ENCODE data around the gene SLC17A9. TPM values are rescaled to one million over a fixed set of nuclear protein-coding genes. Genes with fewer than 3 reads are reported as not detected.

Gene SLC17A9
- total and polyA plus RNA-seq, 10 of the 15 experiments (the other 5 are each of a cell fraction or from before 2014, with no cell fraction given) = 0.72 to 74.1 (median 29.4) TPM

DNA sequence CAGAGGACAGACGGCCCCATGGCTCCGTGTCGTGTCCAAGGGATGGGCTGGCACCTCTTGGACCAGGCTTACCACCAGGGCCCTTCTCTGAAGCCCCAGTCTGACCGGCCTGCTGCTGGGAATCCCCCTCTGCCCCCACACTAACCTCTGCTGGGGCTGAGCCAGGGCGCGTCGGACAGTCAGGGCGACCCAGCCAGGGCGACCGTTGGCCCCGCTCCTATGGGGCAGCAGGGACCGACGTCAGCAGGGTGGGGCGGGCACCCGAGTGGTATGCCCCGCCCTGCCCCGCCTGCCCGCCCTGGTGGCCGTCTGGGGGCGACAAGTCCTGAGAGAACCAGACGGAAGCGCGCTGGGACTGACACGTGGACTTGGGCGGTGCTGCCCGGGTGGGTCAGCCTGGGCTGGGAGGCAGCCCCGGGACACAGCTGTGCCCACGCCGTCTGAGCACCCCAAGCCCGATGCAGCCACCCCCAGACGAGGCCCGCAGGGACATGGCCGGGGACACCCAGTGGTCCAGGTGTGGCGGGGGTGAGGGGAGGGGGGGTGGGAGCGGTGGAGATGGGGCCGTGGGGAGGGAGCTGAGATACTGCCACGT lies at the start of gene SLC17A9 (continued):
- TF ChIP-seq TCF3 (IDR thresholded peaks at IDR 0.05; ENCODE audit: borderline replicate concordance, insufficient read depth, low read depth, low read length) (peak; percentile 32; the same call in 1 of the 2 replicates), NR2F1 (conservative IDR thresholded peaks at IDR 0.05) (peak; percentile 81), TCF12 (IDR thresholded peaks at IDR 0.05; ENCODE audit: low read depth, low read length) (no peak), HDAC6 (IDR thresholded peaks at IDR 0.05; ENCODE audit: unreplicated experiment) (no peak), MEF2B (IDR thresholded peaks at IDR 0.05; ENCODE audit: partially characterized antibody, poor library complexity, severe bottlenecking) (no peak), CBX3 (IDR thresholded peaks at IDR 0.05; ENCODE audit: borderline replicate concordance, low read depth) (no peak), NR2C2 (IDR thresholded peaks at IDR 0.05; ENCODE audit: borderline replicate concordance, control insufficient read depth, insufficient read length, low read depth) (no peak), ZNF274 (IDR thresholded peaks at IDR 0.05; ENCODE audit: insufficient read depth, insufficient read length) (no peak), SMAD1 (IDR thresholded peaks at IDR 0.05; ENCODE audit: low read depth, partially characterized antibody) (no peak), SREBF1 (IDR thresholded peaks at IDR 0.05; ENCODE audit: low read length) (no peak), IKZF1 (conservative IDR thresholded peaks at IDR 0.05) (peak; percentile 66), EGR1 (IDR thresholded peaks at IDR 0.05; ENCODE audit: borderline replicate concordance in 1 of 2, low read depth in 2 of 2, low read length in 2 of 2) (peak in 1 of 2 experiments; percentile 9; a peak in 1 of 3 replicates), RCOR1 (conservative IDR thresholded peaks at IDR 0.05; ENCODE audit: low read depth, low read length) (no peak), TCF7 (IDR thresholded peaks at IDR 0.05; ENCODE audit: borderline replicate concordance) (no peak), ETV6 (conservative IDR thresholded peaks at IDR 0.05 in 1 of 2, IDR thresholded peaks at IDR 0.05 in 1 of 2; ENCODE audit: borderline replicate concordance in 1 of 2, low read depth in 1 of 2) (no peak), CREM (IDR thresholded peaks at IDR 0.05; ENCODE audit: low read depth) (peak; percentile 58; the same call in 1 of the 2 replicates), FOS (IDR thresholded peaks at IDR 0.05; ENCODE audit: borderline replicate concordance, extremely low read depth, insufficient read length) (no peak), SPI1 (IDR thresholded peaks at IDR 0.05; ENCODE audit: borderline replicate concordance, insufficient read depth, low read depth, low read length) (no peak), HDAC2 (IDR thresholded peaks at IDR 0.05) (no peak)
- TF ChIP-seq, protein P1, sequence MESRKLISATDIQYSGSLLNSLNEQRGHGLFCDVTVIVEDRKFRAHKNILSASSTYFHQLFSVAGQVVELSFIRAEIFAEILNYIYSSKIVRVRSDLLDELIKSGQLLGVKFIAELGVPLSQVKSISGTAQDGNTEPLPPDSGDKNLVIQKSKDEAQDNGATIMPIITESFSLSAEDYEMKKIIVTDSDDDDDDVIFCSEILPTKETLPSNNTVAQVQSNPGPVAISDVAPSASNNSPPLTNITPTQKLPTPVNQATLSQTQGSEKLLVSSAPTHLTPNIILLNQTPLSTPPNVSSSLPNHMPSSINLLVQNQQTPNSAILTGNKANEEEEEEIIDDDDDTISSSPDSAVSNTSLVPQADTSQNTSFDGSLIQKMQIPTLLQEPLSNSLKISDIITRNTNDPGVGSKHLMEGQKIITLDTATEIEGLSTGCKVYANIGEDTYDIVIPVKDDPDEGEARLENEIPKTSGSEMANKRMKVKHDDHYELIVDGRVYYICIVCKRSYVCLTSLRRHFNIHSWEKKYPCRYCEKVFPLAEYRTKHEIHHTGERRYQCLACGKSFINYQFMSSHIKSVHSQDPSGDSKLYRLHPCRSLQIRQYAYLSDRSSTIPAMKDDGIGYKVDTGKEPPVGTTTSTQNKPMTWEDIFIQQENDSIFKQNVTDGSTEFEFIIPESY (IDR thresholded peaks at IDR 0.05) = no peak
- TF ChIP-seq, protein P2, sequence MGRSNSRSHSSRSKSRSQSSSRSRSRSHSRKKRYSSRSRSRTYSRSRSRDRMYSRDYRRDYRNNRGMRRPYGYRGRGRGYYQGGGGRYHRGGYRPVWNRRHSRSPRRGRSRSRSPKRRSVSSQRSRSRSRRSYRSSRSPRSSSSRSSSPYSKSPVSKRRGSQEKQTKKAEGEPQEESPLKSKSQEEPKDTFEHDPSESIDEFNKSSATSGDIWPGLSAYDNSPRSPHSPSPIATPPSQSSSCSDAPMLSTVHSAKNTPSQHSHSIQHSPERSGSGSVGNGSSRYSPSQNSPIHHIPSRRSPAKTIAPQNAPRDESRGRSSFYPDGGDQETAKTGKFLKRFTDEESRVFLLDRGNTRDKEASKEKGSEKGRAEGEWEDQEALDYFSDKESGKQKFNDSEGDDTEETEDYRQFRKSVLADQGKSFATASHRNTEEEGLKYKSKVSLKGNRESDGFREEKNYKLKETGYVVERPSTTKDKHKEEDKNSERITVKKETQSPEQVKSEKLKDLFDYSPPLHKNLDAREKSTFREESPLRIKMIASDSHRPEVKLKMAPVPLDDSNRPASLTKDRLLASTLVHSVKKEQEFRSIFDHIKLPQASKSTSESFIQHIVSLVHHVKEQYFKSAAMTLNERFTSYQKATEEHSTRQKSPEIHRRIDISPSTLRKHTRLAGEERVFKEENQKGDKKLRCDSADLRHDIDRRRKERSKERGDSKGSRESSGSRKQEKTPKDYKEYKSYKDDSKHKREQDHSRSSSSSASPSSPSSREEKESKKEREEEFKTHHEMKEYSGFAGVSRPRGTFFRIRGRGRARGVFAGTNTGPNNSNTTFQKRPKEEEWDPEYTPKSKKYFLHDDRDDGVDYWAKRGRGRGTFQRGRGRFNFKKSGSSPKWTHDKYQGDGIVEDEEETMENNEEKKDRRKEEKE (IDR thresholded peaks at IDR 0.05) = no peak
- TF ChIP-seq, protein P3, sequence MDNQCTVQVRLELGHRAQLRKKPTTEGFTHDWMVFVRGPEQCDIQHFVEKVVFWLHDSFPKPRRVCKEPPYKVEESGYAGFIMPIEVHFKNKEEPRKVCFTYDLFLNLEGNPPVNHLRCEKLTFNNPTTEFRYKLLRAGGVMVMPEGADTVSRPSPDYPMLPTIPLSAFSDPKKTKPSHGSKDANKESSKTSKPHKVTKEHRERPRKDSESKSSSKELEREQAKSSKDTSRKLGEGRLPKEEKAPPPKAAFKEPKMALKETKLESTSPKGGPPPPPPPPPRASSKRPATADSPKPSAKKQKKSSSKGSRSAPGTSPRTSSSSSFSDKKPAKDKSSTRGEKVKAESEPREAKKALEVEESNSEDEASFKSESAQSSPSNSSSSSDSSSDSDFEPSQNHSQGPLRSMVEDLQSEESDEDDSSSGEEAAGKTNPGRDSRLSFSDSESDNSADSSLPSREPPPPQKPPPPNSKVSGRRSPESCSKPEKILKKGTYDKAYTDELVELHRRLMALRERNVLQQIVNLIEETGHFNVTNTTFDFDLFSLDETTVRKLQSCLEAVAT (IDR thresholded peaks at IDR 0.05) = no peak
- TF ChIP-seq, protein P4, sequence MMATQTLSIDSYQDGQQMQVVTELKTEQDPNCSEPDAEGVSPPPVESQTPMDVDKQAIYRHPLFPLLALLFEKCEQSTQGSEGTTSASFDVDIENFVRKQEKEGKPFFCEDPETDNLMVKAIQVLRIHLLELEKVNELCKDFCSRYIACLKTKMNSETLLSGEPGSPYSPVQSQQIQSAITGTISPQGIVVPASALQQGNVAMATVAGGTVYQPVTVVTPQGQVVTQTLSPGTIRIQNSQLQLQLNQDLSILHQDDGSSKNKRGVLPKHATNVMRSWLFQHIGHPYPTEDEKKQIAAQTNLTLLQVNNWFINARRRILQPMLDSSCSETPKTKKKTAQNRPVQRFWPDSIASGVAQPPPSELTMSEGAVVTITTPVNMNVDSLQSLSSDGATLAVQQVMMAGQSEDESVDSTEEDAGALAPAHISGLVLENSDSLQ (IDR thresholded peaks at IDR 0.05) = peak; percentile 28; the same call in 1 of the 2 replicates
